RWPE2 (cell line): Measurements from ENCODE around the gene CCDC121.

Experiments
- ATAC-seq: fragments of 200-7000 bp; cut with Tn5 transposase; 3 replicates; pipeline ENCODE4 v1.9.1; 2021; ENCODE audit warnings: low read depth
- DNase-seq: peaks from one replicate; pipeline ENCODE4 v3.0.0-alpha.2; 2020; ENCODE audit warnings: low spot score
- H3K27ac ChIP-seq: fragments of 450-650 bp; 2 replicates; pipeline ENCODE4 v1.5.1; 2017; ENCODE audit warnings: mild to moderate bottlenecking; ENCODE audit not compliant: poor library complexity, severe bottlenecking
- H3K27me3 ChIP-seq: fragments of 250-450 bp; sonication (Bioruptor Pico); 2 replicates; pipeline ENCODE4 v1.5.1; 2021; ENCODE audit warnings: mild to moderate bottlenecking, moderate library complexity; ENCODE audit not compliant: insufficient read depth, poor library complexity, severe bottlenecking
- H3K36me3 ChIP-seq: fragments of 250-450 bp; sonication (Bioruptor Pico); 2 replicates; pipeline ENCODE4 v1.5.1; 2020; ENCODE audit warnings: low read depth, mild to moderate bottlenecking, moderate library complexity
- H3K4me1 ChIP-seq: fragments of 250-450 bp; sonication (Bioruptor Pico); 2 replicates; pipeline ENCODE4 v1.5.1; 2021; ENCODE audit warnings: mild to moderate bottlenecking, moderate library complexity; ENCODE audit not compliant: insufficient read depth, poor library complexity, severe bottlenecking
- H3K4me3 ChIP-seq: fragments of 250-450 bp; sonication (Bioruptor Pico); 2 replicates; pipeline ENCODE4 v1.5.1; 2021; ENCODE audit warnings: mild to moderate bottlenecking, moderate library complexity; ENCODE audit not compliant: severe bottlenecking
- H3K9me3 ChIP-seq: fragments of 250-450 bp; sonication (Bioruptor Pico); 2 replicates; pipeline ENCODE4 v1.5.1; 2021; ENCODE audit warnings: mild to moderate bottlenecking, moderate library complexity; ENCODE audit not compliant: severe bottlenecking
- CTCF ChIP-seq: fragments of 450-650 bp; IDR thresholded peaks from one replicate; pipeline ENCODE4 v1.5.1; 2017; ENCODE audit warnings: mild to moderate bottlenecking, moderate library complexity; ENCODE audit not compliant: poor library complexity, severe bottlenecking

Gene CCDC121

GRCh38 chr2:27655155-27655951 is 26.5 kb upstream of the CCDC121 start:
- no peak for DNase-seq

GRCh38 chr2:27653397-27653796 is 24.6 kb upstream of the CCDC121 start:
- Histone ChIP-seq H3K9me3 (no peaks in the 10 kb centered on the region), H3K27me3 (no peaks in the 10 kb centered on the region), H3K4me1 (peaks cover 9% of the 10 kb centered on the region), H3K4me3 (no peak overlapping the region), H3K27ac (peak overlapping the region; percentile 40), H3K36me3 (peaks cover 99% of the 10 kb centered on the region)
- peak; percentile 59; the same call in 1 of the 3 replicates for ATAC-seq
- DNase-seq = no peak
- no peak for TF ChIP-seq CTCF

More at GRCh38 chr2:27655155-27655951, 26.5 kb upstream of the CCDC121 start:
- Histone ChIP-seq H3K4me1 (peaks cover 9% of the 10 kb centered on the region), H3K27ac (no peak overlapping the region), H3K9me3 (no peaks in the 10 kb centered on the region), H3K4me3 (no peak overlapping the region), H3K36me3 (peaks cover 100% of the 10 kb centered on the region), H3K27me3 (no peaks in the 10 kb centered on the region)
- TF ChIP-seq CTCF = no peak
- ATAC-seq = no peak

GRCh38 chr2:27652790-27653189 is 24.0 kb upstream of the CCDC121 start:
- Histone ChIP-seq H3K9me3 (no peaks in the 10 kb centered on the region), H3K27me3 (no peaks in the 10 kb centered on the region), H3K36me3 (peaks cover 99% of the 10 kb centered on the region), H3K4me1 (peaks cover 9% of the 10 kb centered on the region), H3K27ac (peak overlapping the region; percentile 40), H3K4me3 (no peak overlapping the region)
- DNase-seq = no peak
- TF ChIP-seq CTCF = no peak
- ATAC-seq = peak; percentile 77

GRCh38 chr2:27652341-27652740 is 23.5 kb upstream of the CCDC121 start:
- H3K36me3 ChIP-seq = peaks cover 99% of the 10 kb centered on the region
- H3K9me3 ChIP-seq = no peaks in the 10 kb centered on the region

More at GRCh38 chr2:27652341-27652740, 23.5 kb upstream of the CCDC121 start:
- H3K27me3 ChIP-seq = no peaks in the 10 kb centered on the region
- ATAC-seq = peak; percentile 18; the same call in 1 of the 3 replicates
- H3K27ac ChIP-seq = peak overlapping the region; percentile 40
- DNase-seq = no peak
- TF ChIP-seq CTCF = no peak
- no peak overlapping the region for H3K4me3 ChIP-seq
- H3K4me1 ChIP-seq = peaks cover 9% of the 10 kb centered on the region
